Endometrium (tissue), 2 donors: ENCODE data around the gene IL1B.

Source experiments
- FAIRE-seq: peaks from 2 replicates; lab custom pipeline; 2012; peaks lifted over from hg19 to GRCh38; lab: Jason Lieb, UNC
- donor health status: control.
- donor health status: control.

IL1B gene

DNA sequence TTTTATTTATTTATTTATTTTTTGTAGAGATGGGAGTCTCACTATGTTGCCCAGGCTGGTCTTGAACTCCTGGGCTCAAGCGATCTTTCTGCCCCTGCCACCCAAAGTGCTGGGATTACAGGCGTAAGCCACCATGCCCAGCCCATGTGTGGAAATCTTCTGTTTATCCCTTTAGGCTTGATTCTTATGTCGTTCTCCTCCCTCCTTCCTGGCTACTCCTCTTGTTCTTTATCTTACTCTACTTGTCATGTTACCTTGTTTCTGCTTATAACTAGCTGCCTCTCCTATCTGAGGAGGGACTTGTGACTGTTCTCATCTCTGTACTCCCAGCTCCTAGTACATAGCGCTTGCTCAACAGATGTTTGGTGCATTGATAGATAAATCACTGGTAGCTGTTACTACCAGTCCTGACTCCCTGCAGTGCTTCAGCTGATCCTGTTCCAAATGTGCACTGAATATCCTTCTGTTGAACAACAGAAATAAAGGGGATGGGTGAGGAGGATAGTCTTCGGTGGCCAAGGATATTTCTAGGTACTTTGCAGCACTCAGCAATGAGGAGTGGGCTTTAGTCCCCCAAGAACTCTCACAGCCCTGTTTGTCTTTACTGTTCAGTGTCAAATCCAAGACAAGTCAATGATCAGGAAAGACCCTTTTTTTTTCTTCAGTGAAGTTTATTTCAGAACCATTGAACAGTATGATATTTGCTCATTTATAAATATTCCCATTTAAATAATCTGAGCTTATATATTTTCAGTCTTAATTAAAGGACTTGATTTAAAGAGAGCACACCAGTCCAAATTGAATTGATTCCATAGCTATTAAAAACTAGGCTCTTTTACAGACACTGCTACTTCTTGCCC is 7.2 kb downstream of the IL1B start:
- FAIRE-seq: no peak

DNA sequence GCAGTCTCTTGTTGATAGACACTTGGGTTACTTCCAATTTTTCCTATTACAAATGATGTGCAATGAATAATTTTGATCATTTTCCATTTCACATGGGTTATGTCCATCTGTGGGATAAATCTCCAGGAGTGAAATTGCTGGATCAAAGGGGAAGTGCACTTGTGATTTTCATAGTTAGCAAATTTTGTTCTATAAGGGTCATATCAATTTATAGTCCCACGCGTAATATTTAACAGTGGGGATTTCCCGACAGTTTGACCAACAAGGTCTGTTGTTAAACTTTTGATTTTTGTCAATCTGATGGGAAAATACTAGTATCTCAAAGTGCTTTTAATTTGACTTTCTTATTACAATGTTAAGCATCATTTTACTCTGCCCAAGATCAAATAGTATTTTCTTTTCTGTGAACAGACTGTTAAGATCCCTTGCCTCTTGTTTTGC is 8.3 kb downstream of the IL1B start:
- no peak for FAIRE-seq

GRCh38 chr2:112827604-112828185 is 8.9 kb downstream of the IL1B start:
- FAIRE-seq: no peak

GRCh38 chr2:112827009-112827408 is 9.6 kb downstream of the IL1B start:
- FAIRE-seq: no peak

DNA sequence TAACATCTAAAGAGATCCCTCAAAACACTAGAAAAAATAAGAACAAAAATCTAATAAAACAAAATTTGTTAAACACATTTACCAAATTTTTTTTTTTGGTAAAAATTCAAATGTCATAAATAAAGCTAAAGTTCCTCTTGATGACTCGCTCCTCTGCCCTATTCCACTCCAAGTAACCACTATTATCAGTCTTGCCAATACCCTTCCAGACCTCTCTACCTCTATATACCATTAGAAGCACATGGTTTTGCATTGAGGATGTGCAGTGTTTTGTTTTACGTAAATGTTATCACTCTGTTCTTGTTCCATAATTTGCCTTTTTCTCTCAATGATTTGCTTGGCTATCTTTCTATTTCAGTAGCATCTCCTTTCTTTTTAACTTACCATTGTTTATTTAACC is 10.9 kb downstream of the IL1B start:
- no peak for FAIRE-seq

GRCh38 chr2:112824694-112825085 is 11.9 kb downstream of the IL1B start:
- no peak for FAIRE-seq

- no peak for FAIRE-seq
Observed at GRCh38 chr2:112821682-112822081, 14.9 kb downstream of the IL1B start.

DNA sequence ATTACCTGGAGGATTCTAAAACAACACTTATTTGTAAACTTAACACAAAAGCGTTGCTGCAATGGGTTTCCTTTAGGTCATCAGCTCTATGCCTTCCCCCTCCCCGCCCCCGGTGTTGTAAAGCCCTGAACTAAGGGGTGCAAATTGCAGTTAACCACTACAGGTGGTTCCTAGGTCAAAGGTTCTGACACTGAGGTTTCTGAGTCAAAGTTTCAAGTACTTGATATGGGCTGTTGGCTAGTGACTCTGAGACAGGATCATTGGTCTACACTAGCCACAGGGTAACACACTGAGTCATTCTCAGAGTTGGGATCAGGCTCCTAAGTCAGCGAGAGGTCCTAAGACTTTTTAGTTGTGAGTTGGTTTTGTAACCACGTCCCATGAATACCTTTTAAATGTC is 15.4 kb downstream of the IL1B start:
- FAIRE-seq: no peak

DNA sequence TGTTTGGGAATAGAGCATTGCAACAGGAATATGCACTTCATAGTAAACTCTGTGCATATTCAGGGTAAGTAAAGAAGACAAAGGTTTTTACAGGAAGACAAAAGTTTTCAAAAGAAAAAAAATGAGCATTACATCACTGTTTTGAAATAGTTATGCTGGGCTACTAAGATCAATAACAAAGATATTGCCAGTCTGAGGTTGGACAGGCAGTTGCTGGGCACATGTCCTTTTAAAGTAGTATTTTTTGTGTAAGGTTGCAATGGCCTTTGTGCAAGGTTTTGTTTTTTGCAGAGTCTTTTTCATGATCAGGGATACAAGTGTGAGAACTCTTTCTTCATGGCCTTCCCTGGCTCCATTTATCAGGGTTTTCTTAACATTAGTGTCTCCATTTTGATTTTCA is 16.2 kb downstream of the IL1B start:
- FAIRE-seq: no peak

DNA sequence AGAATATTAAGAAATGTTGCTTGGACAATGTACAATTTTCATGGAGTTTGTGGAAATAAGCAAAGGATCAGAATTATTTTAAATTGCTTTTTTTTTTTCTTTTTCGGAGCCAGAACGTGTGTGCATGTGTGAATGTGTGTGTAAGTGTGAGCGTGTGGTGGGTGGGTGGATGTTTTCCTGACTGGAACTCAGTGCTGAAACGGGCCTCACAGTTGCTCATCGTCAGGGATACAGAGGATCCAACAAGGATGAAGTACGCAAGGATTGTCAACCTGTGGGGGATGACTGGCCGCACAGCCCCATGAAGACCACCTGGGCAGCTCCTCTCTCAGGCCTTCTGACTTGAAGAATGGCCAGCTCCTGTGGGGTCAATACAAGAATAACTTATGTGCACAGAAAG is 17.5 kb downstream of the IL1B start:
- no peak for FAIRE-seq

GRCh38 chr2:112818094-112818902 is 18.3 kb downstream of the IL1B start:
- FAIRE-seq: no peak

DNA sequence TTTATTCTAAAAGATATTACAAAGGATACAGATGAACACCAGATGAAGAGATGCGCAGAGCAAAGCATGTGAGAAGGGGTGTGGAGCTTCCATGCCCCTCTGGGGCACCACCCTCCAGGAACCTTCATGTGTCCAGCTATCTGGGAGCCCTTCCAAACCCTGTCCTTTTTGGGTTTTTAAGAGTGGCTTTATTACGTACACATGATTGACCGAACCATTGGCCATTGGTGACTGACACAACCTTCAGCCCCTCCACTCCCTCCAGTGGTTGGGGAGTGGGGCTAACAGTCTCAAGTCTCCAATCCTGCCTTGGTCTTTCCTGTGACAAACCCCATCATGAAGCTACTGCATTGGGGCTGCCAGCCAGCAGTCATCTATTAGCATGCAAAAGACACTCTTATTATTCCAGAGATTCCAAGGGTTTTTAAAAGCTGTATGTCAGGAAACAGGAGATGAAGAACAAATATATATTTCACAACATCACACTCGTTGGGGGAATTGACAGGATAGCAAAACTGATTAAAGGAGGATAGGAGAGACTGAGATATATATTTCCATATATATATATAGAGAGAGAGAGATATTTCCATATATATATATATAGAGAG is 19.4 kb downstream of the IL1B start:
- no peak for FAIRE-seq

DNA sequence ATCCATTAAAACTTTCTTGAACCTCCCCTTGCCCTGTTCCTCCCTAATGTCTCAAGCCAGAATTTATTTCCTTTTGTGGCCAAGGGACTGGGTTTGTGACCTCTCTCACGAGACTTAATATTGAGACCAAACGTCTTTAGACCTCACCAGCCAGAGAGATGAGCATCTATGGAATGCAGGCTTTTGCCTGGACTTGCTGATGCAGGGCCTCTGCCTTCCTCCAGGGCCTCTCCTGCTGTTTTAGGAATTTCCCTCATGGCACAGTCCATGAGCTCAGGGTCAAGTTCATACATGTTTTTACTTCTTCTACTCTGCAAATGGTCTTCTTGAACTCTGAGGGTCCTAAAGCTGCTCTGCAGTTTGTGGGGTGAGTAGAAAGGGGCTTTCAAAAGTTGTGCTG is 22.3 kb downstream of the IL1B start:
- no peak for FAIRE-seq

- FAIRE-seq: no peak
Observed at GRCh38 chr2:112813280-112813966, 23.2 kb downstream of the IL1B start.

GRCh38 chr2:112812318-112813267 is 24.0 kb downstream of the IL1B start:
- FAIRE-seq: no peak

DNA sequence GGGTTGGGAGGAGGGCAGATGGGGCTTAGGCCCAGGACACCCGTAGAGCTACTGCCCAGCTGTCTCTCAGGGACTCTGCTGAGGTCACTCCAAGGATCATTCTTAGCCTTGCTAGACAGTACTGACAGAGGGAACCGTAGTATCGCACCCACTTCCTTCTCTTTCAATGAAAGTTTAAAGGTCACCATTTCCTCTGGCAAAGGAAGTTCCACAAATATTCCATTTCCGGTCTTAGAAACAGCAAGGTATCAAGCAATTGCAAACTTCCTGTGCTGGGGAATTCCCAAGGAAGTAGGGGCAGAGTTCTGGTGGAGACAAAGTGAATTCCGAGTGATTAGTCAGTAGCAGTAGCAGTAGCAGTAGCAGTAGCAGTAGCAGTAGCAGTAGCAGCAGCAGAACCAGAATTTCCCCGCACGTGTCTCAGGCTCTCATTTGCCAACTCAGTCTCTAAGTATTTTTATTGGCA is 24.7 kb downstream of the IL1B start:
- no peak for FAIRE-seq

DNA sequence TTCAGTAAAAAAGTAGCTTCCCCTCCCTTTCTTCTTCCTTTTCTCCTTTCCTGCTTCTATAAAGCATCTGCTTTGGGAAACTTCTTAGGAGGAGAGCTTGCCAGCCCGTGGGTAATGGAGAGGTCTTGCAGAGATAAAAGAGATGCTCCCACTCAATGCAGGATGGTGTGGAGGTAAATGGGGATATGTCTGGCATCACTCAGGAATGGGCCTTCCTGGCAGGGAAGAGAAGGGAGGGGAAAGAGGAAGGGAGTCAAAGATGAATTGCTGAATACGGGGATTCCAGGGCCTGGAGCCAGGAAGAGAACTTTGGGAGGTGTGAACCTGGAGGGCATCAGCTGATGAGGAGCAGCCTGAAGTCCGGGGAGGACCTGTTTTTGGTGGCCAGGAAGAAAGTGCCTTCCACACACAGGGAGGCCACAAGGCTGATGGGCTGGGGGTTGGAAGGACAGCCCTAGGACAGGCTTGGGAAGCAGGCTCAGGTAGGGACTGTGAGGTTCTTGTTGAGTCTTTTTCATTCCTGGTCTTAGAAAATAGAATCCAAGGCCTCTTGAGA is 25.2 kb downstream of the IL1B start:
- FAIRE-seq: no peak

- FAIRE-seq: no peak
Observed at GRCh38 chr2:112809112-112809511, 27.5 kb downstream of the IL1B start.

DNA sequence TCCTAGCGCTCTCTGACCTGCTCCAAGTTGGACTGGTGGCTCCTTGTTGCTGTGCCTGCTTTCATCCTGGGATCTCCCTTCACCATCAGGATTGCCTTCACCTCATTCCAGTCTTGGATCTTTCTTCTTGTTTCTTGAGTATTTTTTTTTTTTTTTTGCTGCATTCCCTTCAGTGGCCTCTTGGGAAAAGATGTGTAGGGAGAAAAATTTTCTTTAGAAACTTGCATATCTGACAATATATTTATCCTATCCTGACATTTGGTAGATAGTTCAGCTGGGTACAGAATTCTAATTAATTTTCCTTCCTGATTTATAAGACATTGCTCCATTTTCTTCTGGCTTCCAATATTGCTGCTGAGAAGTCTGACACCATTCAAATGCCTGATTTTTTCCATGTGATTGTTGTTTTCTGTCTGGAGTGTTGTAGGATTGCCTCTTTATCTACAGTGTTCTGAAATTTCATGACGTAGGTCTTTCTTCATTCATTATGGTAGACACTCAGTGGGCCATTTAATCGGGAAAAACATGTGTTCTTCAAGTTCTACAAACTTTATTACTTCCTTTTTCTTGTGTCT is 29.3 kb downstream of the IL1B start:
- no peak for FAIRE-seq

GRCh38 chr2:112805542-112805941 is 31.0 kb downstream of the IL1B start:
- FAIRE-seq: no peak
